Measurements from ENCODE around the gene CASZ1. TPM values are rescaled to one million over a fixed set of nuclear protein-coding genes. Genes with fewer than 3 reads are reported as not detected.

CASZ1 gene
- total and polyA plus RNA-seq, 2 donors = 1.8 to 3.9 TPM

- peaks cover 7 to 66% of the 10 kb centered on the region in 2 donors for H3K27me3 ChIP-seq (ENCODE audit: control insufficient read depth in 2 of 2, insufficient read depth in 1 of 2, low read length in 1 of 2)
- DNase-seq (ENCODE audit: low read depth in 6 of 9, low spot score in 9 of 9) = no peak
- H3K9me3 ChIP-seq (ENCODE audit: control insufficient read depth in 2 of 2, insufficient read depth in 1 of 2, low read length in 1 of 2) = no peaks in the 10 kb centered on the region
- no peak overlapping the region for H3K4me3 ChIP-seq (ENCODE audit: low read length in 2 of 2)
- WGBS = 64% methylated on average over 12 of the region's 12 CpGs
- H3K36me3 ChIP-seq (ENCODE audit: control insufficient read depth in 2 of 2, insufficient read depth in 2 of 2, low read length in 1 of 2) = no peaks in the 10 kb centered on the region
- H3K4me1 ChIP-seq (ENCODE audit: control insufficient read depth in 2 of 2, insufficient read depth in 2 of 2, low read length in 2 of 2) = no peaks in the 10 kb centered on the region
- no peak overlapping the region for H3K27ac ChIP-seq (ENCODE audit: low read depth in 1 of 2, low read length in 1 of 2)
Observed at GRCh38 chr1:10802944-10803715, 6.7 kb upstream of the CASZ1 start.

GRCh38 chr1:10800778-10801177, 4.3 kb upstream of the CASZ1 start:
- Histone ChIP-seq H3K4me3 (ENCODE audit: low read length in 2 of 2) (no peak overlapping the region), H3K36me3 (ENCODE audit: control insufficient read depth in 2 of 2, insufficient read depth in 2 of 2, low read length in 1 of 2) (no peaks in the 10 kb centered on the region), H3K9me3 (ENCODE audit: control insufficient read depth in 2 of 2, insufficient read depth in 1 of 2, low read length in 1 of 2) (no peaks in the 10 kb centered on the region), H3K27ac (ENCODE audit: low read depth in 1 of 2, low read length in 1 of 2) (no peak overlapping the region), H3K27me3 (ENCODE audit: control insufficient read depth in 2 of 2, insufficient read depth in 1 of 2, low read length in 1 of 2) (peaks cover 23 to 76% of the 10 kb centered on the region in 2 donors), H3K4me1 (ENCODE audit: control insufficient read depth in 2 of 2, insufficient read depth in 2 of 2, low read length in 2 of 2) (no peaks in the 10 kb centered on the region)
- WGBS = 94% methylated on average over 3 of the region's 3 CpGs
- no peak for DNase-seq (ENCODE audit: low read depth in 6 of 9, low spot score in 9 of 9)

DNA sequence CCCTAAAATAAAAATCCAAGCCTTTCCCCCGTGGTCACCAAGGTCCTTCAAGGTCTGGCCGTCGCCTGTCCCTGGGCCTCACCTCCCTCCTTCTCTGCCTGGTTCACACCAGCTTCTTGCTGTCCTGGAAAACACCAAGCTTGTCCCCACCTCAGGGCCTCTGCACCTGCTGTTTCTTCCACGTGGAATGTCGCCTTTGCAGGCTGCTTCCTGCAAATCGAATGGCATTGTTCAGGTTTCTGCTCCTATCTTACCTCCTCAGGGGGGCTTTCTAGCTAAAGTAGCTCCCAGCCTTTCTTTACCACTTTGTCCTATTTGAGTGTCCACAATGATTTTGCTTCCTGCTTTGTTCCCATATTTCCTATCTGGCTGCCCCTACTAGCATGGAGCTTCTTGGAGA, 3.3 kb upstream of the CASZ1 start:
- H3K36me3 ChIP-seq (ENCODE audit: control insufficient read depth in 2 of 2, insufficient read depth in 2 of 2, low read length in 1 of 2) = no peaks in the 10 kb centered on the region
- 50% methylated on average over 6 of the region's 6 CpGs for WGBS
- peaks cover 34 to 84% of the 10 kb centered on the region in 2 donors for H3K27me3 ChIP-seq (ENCODE audit: control insufficient read depth in 2 of 2, insufficient read depth in 1 of 2, low read length in 1 of 2)
- no peak overlapping the region for H3K27ac ChIP-seq (ENCODE audit: low read depth in 1 of 2, low read length in 1 of 2)
- H3K9me3 ChIP-seq (ENCODE audit: control insufficient read depth in 2 of 2, insufficient read depth in 1 of 2, low read length in 1 of 2) = no peaks in the 10 kb centered on the region
- H3K4me1 ChIP-seq (ENCODE audit: control insufficient read depth in 2 of 2, insufficient read depth in 2 of 2, low read length in 2 of 2) = peaks cover 0 to 4% of the 10 kb centered on the region in 2 donors
- DNase-seq (ENCODE audit: low read depth in 6 of 9, low spot score in 9 of 9) = no peak
- H3K4me3 ChIP-seq (ENCODE audit: low read length in 2 of 2) = no peak overlapping the region

DNA sequence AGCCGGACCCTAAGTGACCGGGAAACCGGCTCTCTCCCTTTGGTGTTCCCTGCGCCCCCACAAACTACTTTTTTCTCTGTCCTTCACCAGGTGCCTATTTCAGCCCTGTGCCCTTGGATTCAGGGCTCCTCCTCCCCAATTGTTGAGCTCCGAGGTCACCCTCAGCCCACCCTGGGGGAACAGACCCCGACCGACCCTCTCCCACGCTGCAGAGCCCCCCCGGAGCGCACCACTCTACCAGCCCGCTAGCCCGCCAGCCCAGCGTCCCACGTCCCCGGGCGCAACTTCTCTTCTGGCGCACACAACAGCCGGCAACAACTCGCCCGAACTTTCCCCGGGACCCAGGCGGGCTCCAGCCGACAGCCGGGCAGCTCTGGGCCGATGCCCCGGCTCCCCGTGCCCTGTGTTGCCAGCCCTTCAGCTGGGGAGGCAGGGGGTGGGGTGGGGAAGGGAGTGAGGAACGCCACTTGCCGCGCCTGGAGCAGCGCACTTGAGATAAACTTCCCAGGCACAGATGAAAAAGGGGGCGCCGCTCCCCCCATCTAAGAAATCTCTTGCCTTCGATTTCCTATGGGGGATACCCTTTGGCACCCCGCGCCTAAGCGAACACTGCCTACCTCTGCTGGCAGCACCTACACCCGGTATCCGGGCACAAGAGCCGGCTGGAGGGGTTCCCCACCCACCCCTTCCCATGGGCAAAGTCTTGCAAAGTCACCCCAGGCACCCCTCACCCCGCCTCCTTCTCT, 997 bp downstream of the CASZ1 start:
- Histone ChIP-seq H3K4me1 (ENCODE audit: control insufficient read depth in 2 of 2, insufficient read depth in 2 of 2, low read length in 2 of 2) (peaks cover 0 to 4% of the 10 kb centered on the region in 2 donors), H3K27me3 (ENCODE audit: control insufficient read depth in 2 of 2, insufficient read depth in 1 of 2, low read length in 1 of 2) (peaks cover 67 to 96% of the 10 kb centered on the region in 2 donors), H3K27ac (ENCODE audit: low read depth in 1 of 2, low read length in 1 of 2) (no peak overlapping the region), H3K36me3 (ENCODE audit: control insufficient read depth in 2 of 2, insufficient read depth in 2 of 2, low read length in 1 of 2) (no peaks in the 10 kb centered on the region), H3K4me3 (ENCODE audit: low read length in 2 of 2) (peak overlapping the region; percentile 5 to 40), H3K9me3 (ENCODE audit: control insufficient read depth in 2 of 2, insufficient read depth in 1 of 2, low read length in 1 of 2) (no peaks in the 10 kb centered on the region)
- DNase-seq (ENCODE audit: low read depth in 6 of 9, low spot score in 9 of 9) = no peak
- 2% methylated on average over 41 of the region's 41 CpGs for WGBS

DNA sequence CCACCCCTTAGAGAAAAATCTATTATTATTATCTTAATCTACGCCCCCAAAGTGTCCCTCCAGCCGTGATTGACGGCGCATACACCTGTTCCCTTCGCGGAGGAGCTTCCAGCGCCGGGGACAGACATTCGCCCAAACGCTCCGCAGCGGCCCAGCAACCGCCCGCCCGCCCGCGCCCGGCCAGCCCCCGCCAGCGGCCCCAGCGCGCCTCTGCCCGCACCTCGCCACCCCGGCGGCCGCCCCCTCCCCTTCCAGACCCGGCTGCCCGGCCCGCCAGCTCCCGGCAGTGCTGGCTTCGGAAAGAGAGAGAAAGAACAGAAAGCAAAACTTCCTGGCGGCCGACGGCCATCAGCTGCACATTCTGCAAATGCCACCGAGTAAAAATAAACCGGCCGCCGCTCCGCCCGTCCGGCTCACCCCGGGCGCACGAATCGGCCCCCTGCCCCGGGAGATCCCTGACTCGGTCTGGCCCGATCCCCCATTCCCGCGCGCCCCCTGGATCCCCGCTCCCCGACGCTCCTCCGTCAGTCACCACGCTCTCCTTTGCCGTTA, 1.6 kb downstream of the CASZ1 start:
- WGBS = under 1% methylated on average over 58 of the region's 58 CpGs
- H3K9me3 ChIP-seq (ENCODE audit: control insufficient read depth in 2 of 2, insufficient read depth in 1 of 2, low read length in 1 of 2) = no peaks in the 10 kb centered on the region
- H3K4me1 ChIP-seq (ENCODE audit: control insufficient read depth in 2 of 2, insufficient read depth in 2 of 2, low read length in 2 of 2) = peaks cover 0 to 4% of the 10 kb centered on the region in 2 donors
- DNase-seq (ENCODE audit: low read depth in 6 of 9, low spot score in 9 of 9) = no peak
- H3K27me3 ChIP-seq (ENCODE audit: control insufficient read depth in 2 of 2, insufficient read depth in 1 of 2, low read length in 1 of 2) = peaks cover 73 to 96% of the 10 kb centered on the region in 2 donors
- peak overlapping the region; percentile 5 to 40 for H3K4me3 ChIP-seq (ENCODE audit: low read length in 2 of 2)
- no peaks in the 10 kb centered on the region for H3K36me3 ChIP-seq (ENCODE audit: control insufficient read depth in 2 of 2, insufficient read depth in 2 of 2, low read length in 1 of 2)
- H3K27ac ChIP-seq (ENCODE audit: low read depth in 1 of 2, low read length in 1 of 2) = no peak overlapping the region

DNA sequence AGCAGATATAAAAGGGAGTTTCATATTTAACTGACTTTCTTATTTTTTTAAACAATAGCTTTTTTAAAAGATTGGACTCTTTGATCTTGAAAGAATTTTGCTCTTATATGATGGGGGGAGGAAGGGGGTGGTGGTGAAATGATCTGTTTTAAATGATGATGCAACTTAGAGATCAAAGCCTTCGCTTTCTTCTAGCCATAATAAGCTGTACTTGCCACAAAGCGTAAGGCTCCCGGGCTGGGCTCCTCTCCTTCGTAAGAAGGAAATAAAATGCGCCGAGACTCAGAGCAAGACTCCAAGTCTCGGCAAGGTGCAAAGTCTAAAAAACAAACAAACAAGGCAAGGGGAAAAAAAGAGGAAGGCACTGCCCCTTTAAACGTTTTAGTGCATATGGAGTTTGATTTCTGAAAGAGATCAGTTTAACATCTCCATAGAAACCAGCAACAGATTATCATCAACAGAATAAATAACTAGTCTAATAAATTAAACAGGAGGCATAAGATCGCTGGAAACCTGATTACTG, 3.3 kb downstream of the CASZ1 start:
- peak in 1 of 9 donors; percentile 13 for DNase-seq (ENCODE audit: low read depth in 6 of 9, low spot score in 9 of 9)
- Histone ChIP-seq H3K27me3 (ENCODE audit: control insufficient read depth in 2 of 2, insufficient read depth in 1 of 2, low read length in 1 of 2) (peaks cover 72 to 97% of the 10 kb centered on the region in 2 donors), H3K27ac (ENCODE audit: low read depth in 1 of 2, low read length in 1 of 2) (no peak overlapping the region), H3K4me3 (ENCODE audit: low read length in 2 of 2) (no peak overlapping the region), H3K36me3 (ENCODE audit: control insufficient read depth in 2 of 2, insufficient read depth in 2 of 2, low read length in 1 of 2) (no peaks in the 10 kb centered on the region), H3K9me3 (ENCODE audit: control insufficient read depth in 2 of 2, insufficient read depth in 1 of 2, low read length in 1 of 2) (no peaks in the 10 kb centered on the region), H3K4me1 (ENCODE audit: control insufficient read depth in 2 of 2, insufficient read depth in 2 of 2, low read length in 2 of 2) (peaks cover 0 to 4% of the 10 kb centered on the region in 2 donors)
- 2% methylated on average over 9 of the region's 9 CpGs for WGBS

DNA sequence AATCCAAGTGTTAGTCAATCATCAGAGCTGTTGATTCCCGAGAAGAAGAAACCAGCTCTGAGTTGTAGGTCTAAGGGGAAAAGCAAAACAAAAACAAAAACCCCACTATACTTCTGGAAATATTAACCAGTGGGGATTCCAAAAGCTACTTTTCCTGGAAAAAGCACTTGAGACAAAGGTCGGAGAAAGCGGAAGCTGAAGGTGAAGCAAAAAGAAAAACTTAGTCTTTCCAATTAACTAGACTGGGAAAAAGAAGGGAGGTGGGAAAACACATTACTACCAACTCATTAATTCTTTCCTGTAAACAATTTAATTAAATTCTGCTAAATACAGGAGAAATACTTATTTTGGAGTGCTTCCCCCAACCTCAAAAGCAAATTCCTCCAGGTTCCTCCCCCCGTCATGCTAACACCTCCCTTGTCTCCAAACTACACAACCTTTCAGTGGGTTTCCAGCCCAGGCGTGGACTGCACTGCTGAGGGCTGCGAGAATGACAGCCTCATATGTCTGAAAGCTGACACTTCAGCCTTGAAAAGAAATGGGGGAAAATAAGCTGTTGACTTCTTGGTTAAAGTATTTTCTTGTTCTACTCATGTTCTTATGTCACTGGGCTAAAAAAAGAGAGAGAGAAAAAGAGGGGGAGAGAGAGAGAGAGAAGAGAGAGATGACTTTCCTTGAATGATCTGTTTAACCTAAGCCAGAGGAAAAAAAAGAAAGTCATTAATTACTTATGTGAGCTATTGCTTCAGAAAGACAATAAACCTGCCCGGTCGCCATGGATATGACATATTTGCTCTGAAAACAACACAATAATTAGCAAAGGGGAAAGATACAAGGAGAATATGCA, 5.1 kb downstream of the CASZ1 start:
- no peak for DNase-seq (ENCODE audit: low read depth in 6 of 9, low spot score in 9 of 9)
- H3K36me3 ChIP-seq (ENCODE audit: control insufficient read depth in 2 of 2, insufficient read depth in 2 of 2, low read length in 1 of 2) = no peaks in the 10 kb centered on the region
- no peak overlapping the region for H3K4me3 ChIP-seq (ENCODE audit: low read length in 2 of 2)
- peaks cover 0 to 4% of the 10 kb centered on the region in 2 donors for H3K4me1 ChIP-seq (ENCODE audit: control insufficient read depth in 2 of 2, insufficient read depth in 2 of 2, low read length in 2 of 2)
- H3K9me3 ChIP-seq (ENCODE audit: control insufficient read depth in 2 of 2, insufficient read depth in 1 of 2, low read length in 1 of 2) = no peaks in the 10 kb centered on the region
- no peak overlapping the region for H3K27ac ChIP-seq (ENCODE audit: low read depth in 1 of 2, low read length in 1 of 2)
- H3K27me3 ChIP-seq (ENCODE audit: control insufficient read depth in 2 of 2, insufficient read depth in 1 of 2, low read length in 1 of 2) = peaks cover 67 to 95% of the 10 kb centered on the region in 2 donors
- WGBS = 36% methylated on average over 8 of the region's 8 CpGs

DNA sequence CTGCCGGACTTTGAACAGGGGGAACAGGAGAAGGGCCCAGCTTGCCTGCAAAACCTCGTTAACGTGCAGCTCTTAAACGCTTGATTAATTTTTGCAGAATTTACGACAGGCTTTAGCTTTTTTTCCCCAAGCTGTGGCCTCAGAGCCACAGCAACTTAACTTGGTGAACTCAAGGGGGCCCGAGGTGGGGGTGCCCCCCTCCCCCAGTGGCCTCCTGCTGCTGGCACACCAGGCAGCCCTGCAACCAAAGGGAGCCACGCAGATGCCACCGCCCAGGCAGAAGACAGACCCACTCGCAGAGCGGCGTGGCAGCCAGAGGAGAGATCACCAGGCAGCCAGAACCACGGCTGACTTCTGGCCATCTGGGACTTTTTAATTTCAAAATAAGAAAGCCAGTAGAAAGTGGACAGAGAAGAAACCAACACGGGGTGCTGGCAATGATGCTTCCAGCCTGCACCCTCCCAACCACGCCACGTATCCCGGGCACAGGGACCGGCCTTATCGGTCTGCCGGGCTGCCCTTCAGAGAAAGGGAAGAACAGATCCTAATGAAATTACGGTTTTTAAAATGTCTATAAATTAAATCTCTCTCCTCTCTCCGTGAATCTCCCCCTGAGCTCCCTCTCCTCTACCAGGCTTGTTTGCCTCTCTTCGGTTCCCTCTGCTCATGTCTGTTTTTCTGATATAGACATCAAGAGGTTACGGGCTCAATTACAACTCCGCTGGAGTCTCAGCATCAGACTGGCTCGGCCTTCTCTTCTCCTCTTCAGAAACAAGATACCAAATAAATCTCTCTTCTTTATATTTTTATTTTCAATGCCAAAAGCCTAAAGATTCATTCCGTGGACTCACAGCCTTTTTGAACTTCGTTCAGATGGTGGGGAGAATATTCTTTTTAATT, 6.4 kb downstream of the CASZ1 start:
- Histone ChIP-seq H3K4me3 (ENCODE audit: low read length in 2 of 2) (no peak overlapping the region), H3K27me3 (ENCODE audit: control insufficient read depth in 2 of 2, insufficient read depth in 1 of 2, low read length in 1 of 2) (peaks cover 58 to 91% of the 10 kb centered on the region in 2 donors), H3K27ac (ENCODE audit: low read depth in 1 of 2, low read length in 1 of 2) (no peak overlapping the region), H3K4me1 (ENCODE audit: control insufficient read depth in 2 of 2, insufficient read depth in 2 of 2, low read length in 2 of 2) (no peaks in the 10 kb centered on the region), H3K36me3 (ENCODE audit: control insufficient read depth in 2 of 2, insufficient read depth in 2 of 2, low read length in 1 of 2) (no peaks in the 10 kb centered on the region), H3K9me3 (ENCODE audit: control insufficient read depth in 2 of 2, insufficient read depth in 1 of 2, low read length in 1 of 2) (peaks cover 0 to 1% of the 10 kb centered on the region in 2 donors)
- no peak for DNase-seq (ENCODE audit: low read depth in 6 of 9, low spot score in 9 of 9)
- WGBS = 83% methylated on average over 27 of the region's 27 CpGs
